Mammary epithelial cell (primary cell): ENCODE measurements around the gene RDH11.

Experiments
- EZH2 ChIP-seq: IDR thresholded peaks from 2 replicates; pipeline ENCODE4 v1.6.1; 2012; ENCODE audit warnings: low read length, inconsistent platforms, borderline replicate concordance
- TF ChIP-seq, protein P1 (sequence below), 2 donors: IDR thresholded peaks in 1 of 2; conservative IDR thresholded peaks in 1 of 2; 2 replicates each; pipeline ENCODE4 v1.5.1; 2011 to 2012; ENCODE audit warnings: inconsistent platforms in 2 of 2, low read length in 2 of 2, mild to moderate bottlenecking in 2 of 2, control low read depth in 1 of 2, low read depth in 1 of 2; ENCODE audit not compliant: insufficient read depth in 1 of 2; ENCODE audit errors: extremely low read depth in 1 of 2

DNA sequence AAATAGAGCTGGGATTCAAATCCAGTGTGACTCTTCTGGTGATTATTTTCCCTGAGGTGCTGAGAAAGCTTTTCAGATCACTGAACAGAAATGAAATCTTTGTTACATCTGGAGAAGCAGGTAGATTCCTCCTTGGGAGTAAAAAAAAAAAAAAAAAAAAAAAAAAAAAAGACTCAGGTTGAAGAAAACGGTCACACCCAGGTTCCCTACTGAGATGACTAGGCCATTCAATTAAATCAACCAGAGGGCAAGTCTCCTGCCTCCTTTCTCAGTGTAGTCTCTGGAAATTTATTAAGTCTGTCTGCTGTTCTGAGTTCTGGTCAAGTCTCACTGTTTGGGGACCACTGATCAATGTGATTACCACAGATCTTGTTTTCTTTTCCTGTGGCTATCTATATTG, 51.9 kb downstream of the RDH11 start:
- TF ChIP-seq, protein P1, sequence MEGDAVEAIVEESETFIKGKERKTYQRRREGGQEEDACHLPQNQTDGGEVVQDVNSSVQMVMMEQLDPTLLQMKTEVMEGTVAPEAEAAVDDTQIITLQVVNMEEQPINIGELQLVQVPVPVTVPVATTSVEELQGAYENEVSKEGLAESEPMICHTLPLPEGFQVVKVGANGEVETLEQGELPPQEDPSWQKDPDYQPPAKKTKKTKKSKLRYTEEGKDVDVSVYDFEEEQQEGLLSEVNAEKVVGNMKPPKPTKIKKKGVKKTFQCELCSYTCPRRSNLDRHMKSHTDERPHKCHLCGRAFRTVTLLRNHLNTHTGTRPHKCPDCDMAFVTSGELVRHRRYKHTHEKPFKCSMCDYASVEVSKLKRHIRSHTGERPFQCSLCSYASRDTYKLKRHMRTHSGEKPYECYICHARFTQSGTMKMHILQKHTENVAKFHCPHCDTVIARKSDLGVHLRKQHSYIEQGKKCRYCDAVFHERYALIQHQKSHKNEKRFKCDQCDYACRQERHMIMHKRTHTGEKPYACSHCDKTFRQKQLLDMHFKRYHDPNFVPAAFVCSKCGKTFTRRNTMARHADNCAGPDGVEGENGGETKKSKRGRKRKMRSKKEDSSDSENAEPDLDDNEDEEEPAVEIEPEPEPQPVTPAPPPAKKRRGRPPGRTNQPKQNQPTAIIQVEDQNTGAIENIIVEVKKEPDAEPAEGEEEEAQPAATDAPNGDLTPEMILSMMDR (conservative IDR thresholded peaks at IDR 0.05 in 1 of 2, IDR thresholded peaks at IDR 0.05 in 1 of 2; ENCODE audit: extremely low read depth in 1 of 2, insufficient read depth in 1 of 2, low read depth in 1 of 2, low read length in 2 of 2), result no peak
- no peak for TF ChIP-seq EZH2
